ENCODE measurements around the gene ZNF341. TPM values are rescaled to one million over a fixed set of nuclear protein-coding genes. Genes with fewer than 3 reads are reported as not detected.

ZNF341 gene
- total RNA-seq, 2 experiments from 2014 or later, result 2.1 to 2.7 TPM

DNA sequence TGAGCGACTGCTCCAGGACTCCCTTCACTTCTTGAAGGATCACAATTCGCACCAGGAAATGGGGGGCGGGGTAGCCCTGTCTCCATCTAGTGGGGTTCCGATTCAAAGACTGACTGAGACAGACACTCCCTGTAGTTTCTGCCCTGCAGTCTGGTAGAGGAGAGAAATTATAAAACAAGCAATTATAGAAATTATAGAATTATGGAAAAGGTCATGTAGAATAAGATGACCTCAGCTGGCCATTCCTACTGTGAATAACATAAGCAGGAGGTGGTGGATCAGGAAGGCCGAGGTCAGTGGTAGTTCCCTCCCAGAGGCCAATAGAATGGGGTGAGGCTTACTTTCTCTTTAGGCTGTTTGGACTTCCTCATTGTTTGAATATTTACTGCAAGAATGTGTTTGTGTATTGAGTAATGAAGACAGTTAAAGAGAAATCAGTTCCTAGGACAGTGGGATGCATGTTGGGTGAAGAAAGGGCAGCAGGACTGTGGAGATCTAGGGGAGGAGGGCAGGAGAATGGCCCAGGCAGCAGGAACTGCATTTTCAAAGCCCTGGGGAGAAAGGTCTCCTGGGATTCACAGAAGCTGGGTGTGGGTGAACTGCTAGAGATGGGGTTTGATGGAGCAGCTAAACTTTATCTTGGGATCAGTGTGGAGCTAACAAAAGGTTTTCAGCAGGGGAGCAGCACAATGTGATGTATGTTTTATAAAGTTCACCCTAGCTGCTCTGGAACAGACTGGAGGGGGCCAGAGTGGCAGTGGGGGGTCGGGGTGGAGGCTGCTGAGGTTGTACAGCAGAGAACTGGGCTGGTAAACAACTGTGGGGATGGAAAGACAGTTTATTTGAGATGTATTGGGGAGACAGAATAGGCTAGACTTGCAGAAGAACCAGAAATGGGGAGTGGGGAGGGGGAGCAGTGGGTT is 2.1 kb downstream of the ZNF341 start:
- TF ChIP-seq, protein P1, sequence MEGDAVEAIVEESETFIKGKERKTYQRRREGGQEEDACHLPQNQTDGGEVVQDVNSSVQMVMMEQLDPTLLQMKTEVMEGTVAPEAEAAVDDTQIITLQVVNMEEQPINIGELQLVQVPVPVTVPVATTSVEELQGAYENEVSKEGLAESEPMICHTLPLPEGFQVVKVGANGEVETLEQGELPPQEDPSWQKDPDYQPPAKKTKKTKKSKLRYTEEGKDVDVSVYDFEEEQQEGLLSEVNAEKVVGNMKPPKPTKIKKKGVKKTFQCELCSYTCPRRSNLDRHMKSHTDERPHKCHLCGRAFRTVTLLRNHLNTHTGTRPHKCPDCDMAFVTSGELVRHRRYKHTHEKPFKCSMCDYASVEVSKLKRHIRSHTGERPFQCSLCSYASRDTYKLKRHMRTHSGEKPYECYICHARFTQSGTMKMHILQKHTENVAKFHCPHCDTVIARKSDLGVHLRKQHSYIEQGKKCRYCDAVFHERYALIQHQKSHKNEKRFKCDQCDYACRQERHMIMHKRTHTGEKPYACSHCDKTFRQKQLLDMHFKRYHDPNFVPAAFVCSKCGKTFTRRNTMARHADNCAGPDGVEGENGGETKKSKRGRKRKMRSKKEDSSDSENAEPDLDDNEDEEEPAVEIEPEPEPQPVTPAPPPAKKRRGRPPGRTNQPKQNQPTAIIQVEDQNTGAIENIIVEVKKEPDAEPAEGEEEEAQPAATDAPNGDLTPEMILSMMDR (IDR thresholded peaks at IDR 0.05), result no peak
- no peaks in the 10 kb centered on the region for H3K36me3 ChIP-seq (ENCODE audit: insufficient read depth, low read length)
- intact Hi-C loops (cut with DNase I, micrococcal nuclease), result loop anchor here (2.0 to 10.0 kb wide), 7 partner anchors 69 to 628 kb away; partner anchors contain the start of genes ACTL10 (in 1 of the 2), C20orf144 (in 1 of the 2), CHMP4B (in 1 of the 2) and EIF2S2 (in 1 of the 2)
- H3K9me3 Mint-ChIP-seq, result peaks cover 5% of the 10 kb centered on the region
- POLR2A ChIA-PET, result interaction anchor here (1.6 to 3.6 kb wide), 4 partner anchors 13 to 260 kb away, joined by 4 to 53 read pairs (median 18); partner anchors contain the start of genes C20orf144, PXMP4 and RALY
- H3K27me3 ChIP-seq (ENCODE audit: control insufficient read depth in 1 of 2, insufficient read depth in 2 of 2, low read length in 2 of 2), result no peaks in the 10 kb centered on the region
- peaks cover 22% of the 10 kb centered on the region for H3K4me1 Mint-ChIP-seq (ENCODE audit: low read depth)
- H3K36me3 Mint-ChIP-seq (ENCODE audit: low read depth), result peaks cover 24% of the 10 kb centered on the region
- H3K27me3 Mint-ChIP-seq, result no peaks in the 10 kb centered on the region
- H3K4me1 ChIP-seq (ENCODE audit: insufficient read depth, low read length), result peaks cover 28% of the 10 kb centered on the region
- peak in 3 of 14 experiments; percentile 13 to 33 (median 26) for DNase-seq
- peak overlapping the region; percentile 96 for H3K27ac Mint-ChIP-seq
- peaks cover 6 to 18% of the 10 kb centered on the region in 2 experiments for H3K9me3 ChIP-seq (ENCODE audit: control insufficient read depth in 1 of 2, insufficient read depth in 1 of 2, low read length in 2 of 2)
- peak overlapping the region; percentile 74 for H3K4me3 Mint-ChIP-seq
- H3K27ac ChIP-seq (ENCODE audit: low read depth in 1 of 2, low read length in 2 of 2), result no peak overlapping the region
- ATAC-seq (ENCODE audit: poor library complexity), result no peak
- CTCF ChIA-PET, result interaction anchor here (2.1 to 2.5 kb wide), 2 partner anchors 15 to 66 kb away, joined by 7 to 19 read pairs; partner anchors contain the start of gene PXMP4
- H3K4me3 ChIP-seq (ENCODE audit: low read length), result no peak overlapping the region

DNA sequence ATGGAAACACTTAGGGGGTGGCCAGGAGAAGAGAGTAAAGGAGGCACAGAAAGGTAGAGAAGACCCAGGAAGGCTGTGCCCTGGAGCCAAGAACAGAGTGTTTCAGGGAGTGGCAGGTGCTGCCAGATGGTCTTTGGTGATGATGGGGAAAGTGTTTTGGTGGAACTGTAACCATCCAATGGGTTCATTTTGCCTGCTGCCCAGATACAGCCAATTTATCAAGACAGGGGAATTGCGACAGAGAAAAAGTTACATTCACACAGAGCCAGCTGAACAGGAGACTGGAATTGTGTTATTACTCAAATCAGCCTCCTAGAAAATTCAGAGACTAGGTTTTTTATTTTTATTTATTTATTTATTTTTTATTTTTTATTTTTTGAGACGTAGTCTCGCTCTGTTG is 5.2 kb downstream of the ZNF341 start:
- no peak for DNase-seq
- Histone ChIP-seq H3K27ac (ENCODE audit: low read depth in 1 of 2, low read length in 2 of 2) (no peak overlapping the region), H3K4me3 (ENCODE audit: low read length) (no peak overlapping the region), H3K27me3 (ENCODE audit: control insufficient read depth in 1 of 2, insufficient read depth in 2 of 2, low read length in 2 of 2) (no peaks in the 10 kb centered on the region), H3K9me3 (ENCODE audit: control insufficient read depth in 1 of 2, insufficient read depth in 1 of 2, low read length in 2 of 2) (peaks cover 6 to 18% of the 10 kb centered on the region in 2 experiments), H3K36me3 (ENCODE audit: insufficient read depth, low read length) (no peaks in the 10 kb centered on the region), H3K4me1 (ENCODE audit: insufficient read depth, low read length) (peaks cover 22% of the 10 kb centered on the region)
- CTCF ChIA-PET, result no interaction called here
- no peaks in the 10 kb centered on the region for H3K27me3 Mint-ChIP-seq
- intact Hi-C loops (cut with DNase I, micrococcal nuclease), result loop anchor here in 1 of 2 experiments (10.0 kb wide), 1 partner anchor 72 kb away; the partner anchor contains the start of genes ACTL10 and C20orf144
- H3K36me3 Mint-ChIP-seq (ENCODE audit: low read depth), result peaks cover 20% of the 10 kb centered on the region
- H3K4me3 Mint-ChIP-seq, result no peak overlapping the region
- peaks cover 5% of the 10 kb centered on the region for H3K9me3 Mint-ChIP-seq
- H3K27ac Mint-ChIP-seq, result no peak overlapping the region
- H3K4me1 Mint-ChIP-seq (ENCODE audit: low read depth), result peaks cover 18% of the 10 kb centered on the region
- no peak for ATAC-seq (ENCODE audit: poor library complexity)
- TF ChIP-seq, protein P1 (IDR thresholded peaks at IDR 0.05), result no peak
- POLR2A ChIA-PET, result no interaction called here

DNA sequence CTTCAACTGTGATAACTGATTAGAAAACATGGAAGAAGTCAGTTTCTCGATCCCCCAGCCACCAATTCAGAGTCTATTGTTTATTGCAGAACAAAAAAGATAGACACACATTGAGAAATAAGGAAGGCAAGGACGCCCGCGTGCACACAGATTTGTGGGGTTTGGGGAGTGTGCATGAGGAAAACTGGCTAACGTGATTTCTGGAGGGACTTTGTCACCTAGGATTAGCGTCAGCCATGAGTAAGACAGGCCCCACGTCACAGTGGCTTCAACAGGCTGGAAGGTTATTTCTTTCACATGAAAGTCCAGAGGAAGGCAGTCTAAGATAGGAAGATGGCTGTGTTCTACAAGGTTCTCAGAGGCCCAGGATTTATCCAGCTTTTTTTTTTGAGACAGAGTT is 7.7 kb downstream of the ZNF341 start:
- Histone ChIP-seq H3K4me3 (ENCODE audit: low read length) (no peak overlapping the region), H3K36me3 (ENCODE audit: insufficient read depth, low read length) (no peaks in the 10 kb centered on the region), H3K9me3 (ENCODE audit: control insufficient read depth in 1 of 2, insufficient read depth in 1 of 2, low read length in 2 of 2) (peaks cover 6 to 18% of the 10 kb centered on the region in 2 experiments), H3K27me3 (ENCODE audit: control insufficient read depth in 1 of 2, insufficient read depth in 2 of 2, low read length in 2 of 2) (no peaks in the 10 kb centered on the region), H3K4me1 (ENCODE audit: insufficient read depth, low read length) (peaks cover under 1% of the 10 kb centered on the region), H3K27ac (ENCODE audit: low read depth in 1 of 2, low read length in 2 of 2) (no peak overlapping the region)
- ATAC-seq (ENCODE audit: poor library complexity) (no peak), DNase-seq (no peak)
- H3K36me3 Mint-ChIP-seq (ENCODE audit: low read depth), result peaks cover 11% of the 10 kb centered on the region
- intact Hi-C loops (cut with DNase I, micrococcal nuclease), result loop anchor here in 1 of 2 experiments (10.0 kb wide), 1 partner anchor 75 kb away; the partner anchor contains the start of genes ACTL10 and C20orf144
- no peak overlapping the region for H3K27ac Mint-ChIP-seq
- peaks cover 5% of the 10 kb centered on the region for H3K9me3 Mint-ChIP-seq
- no peak overlapping the region for H3K4me3 Mint-ChIP-seq
- no peaks in the 10 kb centered on the region for H3K27me3 Mint-ChIP-seq
- TF ChIP-seq, protein P1 (IDR thresholded peaks at IDR 0.05), result no peak
- CTCF ChIA-PET, result no interaction called here
- POLR2A ChIA-PET, result no interaction called here
- peaks cover under 1% of the 10 kb centered on the region for H3K4me1 Mint-ChIP-seq (ENCODE audit: low read depth)
